Testis (tissue), 3 donors: ENCODE measurements around the gene PWWP2B. TPM values are rescaled to one million over a fixed set of nuclear protein-coding genes. Genes with fewer than 3 reads are reported as not detected.
A peak's percentile ranks its signal among the peaks of the same experiment; 100 is the strongest.

Experiments
- DNase-seq: peaks from one replicate; pipeline ENCODE4 v3.0.0-alpha.2; 2019
- H3K27ac ChIP-seq, 2 donors: fragments of 200-600 bp; sonication (generic); one replicate each; pipeline ENCODE4 v1.5.1; 2019
- H3K27me3 ChIP-seq: fragments of 200-600 bp; sonication (generic); one replicate; pipeline ENCODE4 v1.5.1; 2019
- H3K36me3 ChIP-seq: fragments of 200-600 bp; sonication (generic); one replicate; pipeline ENCODE4 v1.5.1; 2017; ENCODE audit warnings: low read depth; ENCODE audit errors: missing control alignments
- H3K4me1 ChIP-seq: fragments of 200-600 bp; sonication (generic); one replicate; pipeline ENCODE4 v1.5.1; 2019
- H3K4me3 ChIP-seq, 2 donors: fragments of 200-600 bp; sonication (generic); one replicate each; pipeline ENCODE4 v1.5.1; 2017 to 2019
- H3K9me3 ChIP-seq: fragments of 200-600 bp; sonication (generic); one replicate; pipeline ENCODE4 v1.5.1; 2017
- POLR2A ChIP-seq: fragments of 450-650 bp; IDR thresholded peaks from one replicate; pipeline ENCODE4 v1.6.1; 2017; ENCODE audit warnings: antibody characterized with exemption, mild to moderate bottlenecking, moderate library complexity
- WGBS, 2 donors: methylation state at CpG; one replicate each; pipeline ENCODE4 v1.1.5; 2018; 5-methylcytosine and 5-hydroxymethylcytosine counted together
- intact Hi-C: fragments of 100-400 bp; cut with DNase I; formaldehyde crosslinking; loops from one replicate; pipeline ENCODE4 v1.15.1; 2023; ENCODE audit warnings: low total_unique reads
- polyA plus RNA-seq: library from polyadenylated mRNA; stranded (reverse); fragments of 350-450 nt; fragmentation: Illumina TruSeq; extraction: RNeasy Lipid Tissue Mini Kit (QIAGEN cat#74804); gene quantifications from one replicate; pipeline ENCODE4 v1.2.3, GENCODE V29; 2014; ENCODE audit warnings: low read depth, low replicate concordance; ENCODE audit not compliant: insufficient read depth
- total RNA-seq, 2 donors: library from RNA; depleted of rRNA; stranded (reverse); fragments of >200 nt; gene quantifications; one replicate each; pipeline ENCODE4 v1.2.3, GENCODE V29; 2016
- TF ChIP-seq, protein P1 (sequence below), 3 experiments: fragments of 450-650 bp in 2 of 3; fragments of 200-600 bp in 1 of 3; sonication (generic) in 1 of 3; IDR thresholded peaks; one replicate each; pipeline ENCODE4 v1.5.1; 2016 to 2019; ENCODE audit warnings: antibody characterized with exemption in 3 of 3, mild to moderate bottlenecking in 2 of 3, moderate library complexity in 1 of 3

The PWWP2B gene
- total and polyA plus RNA-seq, 3 donors from 2014 or later = 16.0 to 45.1 (median 32.6) TPM

DNA sequence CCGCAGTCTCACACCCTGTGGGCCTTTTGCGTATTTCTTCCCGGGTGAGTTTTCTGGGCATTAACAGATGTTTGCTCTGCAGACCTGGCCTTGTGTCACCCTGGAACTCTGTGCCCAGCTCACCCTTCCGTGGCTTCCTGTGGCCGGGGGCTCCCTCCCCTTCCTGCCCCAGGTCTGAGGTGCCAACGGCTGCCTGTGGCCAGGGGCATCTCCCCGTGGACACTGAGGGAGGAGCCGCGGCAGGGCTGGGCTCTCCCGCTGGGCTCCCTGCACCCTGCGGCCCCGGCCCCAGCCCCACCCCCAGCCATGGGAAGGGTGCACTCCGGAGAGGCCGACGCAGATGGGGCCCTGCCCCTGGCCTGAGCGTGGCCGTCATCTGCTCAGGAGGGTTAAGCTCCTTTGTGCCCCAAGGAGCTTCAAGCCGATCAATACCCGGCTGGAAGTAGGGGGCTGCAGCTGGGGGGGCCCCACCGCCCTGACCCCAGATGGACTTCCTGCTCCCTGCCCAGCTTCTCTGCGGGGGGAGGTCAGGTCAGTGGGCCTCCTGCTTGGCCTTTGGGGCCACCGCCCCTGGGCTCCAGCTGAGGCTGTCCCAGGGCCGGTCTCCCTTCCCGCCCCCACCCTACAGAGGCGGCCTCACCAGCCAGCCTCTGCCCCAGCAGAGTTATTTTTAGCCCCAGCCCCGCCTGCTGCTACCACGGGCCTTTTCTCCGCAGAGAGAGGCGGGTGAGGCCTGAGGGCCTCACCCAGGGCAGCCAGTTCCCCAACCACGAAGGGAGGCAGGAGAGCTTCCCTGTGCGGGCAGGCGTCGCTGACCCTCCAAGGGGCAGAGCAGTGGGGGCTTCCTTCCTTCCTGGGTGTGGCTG lies 24.2 kb downstream of the PWWP2B start:
- H3K9me3 ChIP-seq = no peaks in the 10 kb centered on the region
- DNase-seq = peak; percentile 88
- intact Hi-C loops = no loop called here
- peak overlapping the region; percentile 93 to 95 for H3K27ac ChIP-seq
- TF ChIP-seq, protein P1, sequence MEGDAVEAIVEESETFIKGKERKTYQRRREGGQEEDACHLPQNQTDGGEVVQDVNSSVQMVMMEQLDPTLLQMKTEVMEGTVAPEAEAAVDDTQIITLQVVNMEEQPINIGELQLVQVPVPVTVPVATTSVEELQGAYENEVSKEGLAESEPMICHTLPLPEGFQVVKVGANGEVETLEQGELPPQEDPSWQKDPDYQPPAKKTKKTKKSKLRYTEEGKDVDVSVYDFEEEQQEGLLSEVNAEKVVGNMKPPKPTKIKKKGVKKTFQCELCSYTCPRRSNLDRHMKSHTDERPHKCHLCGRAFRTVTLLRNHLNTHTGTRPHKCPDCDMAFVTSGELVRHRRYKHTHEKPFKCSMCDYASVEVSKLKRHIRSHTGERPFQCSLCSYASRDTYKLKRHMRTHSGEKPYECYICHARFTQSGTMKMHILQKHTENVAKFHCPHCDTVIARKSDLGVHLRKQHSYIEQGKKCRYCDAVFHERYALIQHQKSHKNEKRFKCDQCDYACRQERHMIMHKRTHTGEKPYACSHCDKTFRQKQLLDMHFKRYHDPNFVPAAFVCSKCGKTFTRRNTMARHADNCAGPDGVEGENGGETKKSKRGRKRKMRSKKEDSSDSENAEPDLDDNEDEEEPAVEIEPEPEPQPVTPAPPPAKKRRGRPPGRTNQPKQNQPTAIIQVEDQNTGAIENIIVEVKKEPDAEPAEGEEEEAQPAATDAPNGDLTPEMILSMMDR (IDR thresholded peaks at IDR 0.05) = no peak
- TF ChIP-seq POLR2A = no peak
- 26 to 64% methylated on average over 7 to 33 of the region's 33 CpGs for WGBS, 2 donors
- H3K4me3 ChIP-seq = no peak overlapping the region
- no peaks in the 10 kb centered on the region for H3K27me3 ChIP-seq
- no peaks in the 10 kb centered on the region for H3K36me3 ChIP-seq
- peaks cover 55% of the 10 kb centered on the region for H3K4me1 ChIP-seq

GRCh38 chr10:132421847-132422751 lies 25.1 kb downstream of the PWWP2B start:
- Histone ChIP-seq H3K4me3 (no peak overlapping the region), H3K36me3 (no peaks in the 10 kb centered on the region), H3K9me3 (no peaks in the 10 kb centered on the region), H3K27me3 (no peaks in the 10 kb centered on the region), H3K4me1 (peaks cover 54% of the 10 kb centered on the region), H3K27ac (peak overlapping the region; percentile 93 to 95)
- intact Hi-C loops = no loop called here
- WGBS, 2 donors = 78% methylated on average over 22 to 30 of the region's 30 CpGs
- TF ChIP-seq, protein P1 (IDR thresholded peaks at IDR 0.05) = no peak
- no peak for TF ChIP-seq POLR2A
- DNase-seq = no peak

DNA sequence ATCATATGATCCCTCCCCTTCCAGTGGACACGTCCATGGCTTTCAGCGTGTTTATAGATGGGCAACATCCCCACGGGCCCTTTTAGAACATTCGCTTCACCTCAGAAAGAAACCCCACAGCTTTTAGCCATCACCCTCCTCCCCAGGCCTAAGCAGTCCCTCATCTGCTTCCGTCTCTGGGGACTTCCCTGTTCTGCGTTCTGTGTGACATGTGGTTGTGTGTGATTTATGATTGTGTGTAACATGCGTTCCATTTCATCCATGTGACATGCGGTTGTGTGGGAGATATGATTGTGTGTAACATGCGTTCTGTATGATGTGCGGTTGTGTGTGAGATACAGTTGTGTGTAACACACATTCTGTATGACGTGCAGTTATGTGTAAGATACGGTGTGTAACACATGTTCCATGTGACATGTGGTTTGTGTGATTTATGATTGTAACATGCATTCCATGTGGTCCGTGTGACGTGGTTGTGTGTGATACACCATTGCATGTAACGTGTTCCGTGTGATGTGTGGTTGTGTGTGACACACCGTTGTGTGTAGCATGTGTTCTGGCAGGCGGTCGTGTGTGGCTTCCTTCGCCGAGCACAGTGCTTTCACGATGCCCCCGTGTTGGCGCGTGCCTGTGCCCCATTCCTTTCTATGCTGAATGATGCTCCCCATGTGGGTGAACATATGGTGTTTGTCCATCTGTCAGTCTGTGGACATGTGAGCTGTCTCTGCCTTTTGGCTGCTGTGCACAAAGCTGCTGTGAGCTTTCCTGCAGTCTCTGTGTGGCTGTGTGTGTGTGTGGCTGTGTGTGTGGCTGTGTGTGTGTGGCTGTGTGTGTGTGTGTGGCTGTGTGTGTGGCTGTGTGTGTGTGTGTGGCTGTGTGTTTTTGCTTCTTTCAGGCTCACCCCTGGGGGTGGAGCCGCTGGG lies 26.2 kb downstream of the PWWP2B start:
- Histone ChIP-seq H3K27me3 (no peaks in the 10 kb centered on the region), H3K4me1 (peaks cover 44% of the 10 kb centered on the region), H3K36me3 (no peaks in the 10 kb centered on the region), H3K27ac (peak overlapping the region; percentile 93 to 95), H3K9me3 (no peaks in the 10 kb centered on the region), H3K4me3 (no peak overlapping the region)
- DNase-seq = no peak
- intact Hi-C loops = no loop called here
- 81 to 82% methylated on average over 25 to 26 of the region's 26 CpGs for WGBS, 2 donors
- TF ChIP-seq, protein P1 (IDR thresholded peaks at IDR 0.05) = no peak
- no peak for TF ChIP-seq POLR2A

DNA sequence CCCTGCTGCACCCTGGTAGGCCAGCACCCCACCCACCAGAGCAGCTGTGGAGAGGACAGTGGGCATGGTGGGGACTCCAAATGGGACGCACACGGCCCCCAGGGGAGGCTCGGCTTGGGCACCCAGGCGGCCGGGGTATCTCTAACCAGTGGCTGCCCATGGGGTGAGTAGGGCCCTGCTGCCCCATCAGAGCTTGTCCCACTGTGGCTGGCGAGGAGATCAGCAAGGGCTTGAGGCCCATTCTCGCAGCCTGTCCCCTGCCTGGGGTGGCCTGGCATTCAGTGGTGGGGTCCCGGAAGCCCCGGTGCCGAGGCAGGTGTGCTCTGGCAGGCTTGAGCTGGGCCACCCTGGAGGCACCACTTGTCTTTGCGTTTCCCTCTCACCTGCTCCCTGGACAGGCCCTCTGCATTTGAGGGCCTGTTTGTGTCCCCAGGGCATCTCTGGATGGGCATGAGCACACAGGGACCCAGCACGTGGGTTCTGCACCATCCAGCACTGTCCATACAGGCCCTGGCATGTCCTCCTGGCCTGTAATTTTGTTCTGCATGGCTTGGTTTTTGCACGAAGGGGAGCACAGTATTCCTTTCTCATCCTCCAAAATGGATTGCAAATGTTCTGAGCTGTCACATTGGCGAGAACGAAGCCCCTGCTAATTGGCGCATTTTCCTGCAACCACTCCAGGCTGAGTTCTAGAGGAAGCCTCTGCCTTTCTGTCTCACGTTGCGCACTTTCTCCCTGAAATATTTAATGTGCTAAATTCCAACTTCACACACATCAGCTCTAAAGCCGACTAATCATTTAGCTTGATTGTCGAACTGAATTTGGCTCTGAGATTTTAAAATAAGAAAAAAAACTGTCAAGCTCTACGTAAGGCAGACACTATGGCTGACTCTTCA lies 27.2 kb downstream of the PWWP2B start:
- Histone ChIP-seq H3K4me3 (no peak overlapping the region), H3K9me3 (no peaks in the 10 kb centered on the region), H3K27ac (no peak overlapping the region), H3K36me3 (no peaks in the 10 kb centered on the region), H3K27me3 (no peaks in the 10 kb centered on the region), H3K4me1 (peaks cover 34% of the 10 kb centered on the region)
- WGBS, 2 donors = 88 to 95% methylated on average over 10 to 21 of the region's 21 CpGs
- DNase-seq = no peak
- no peak for TF ChIP-seq POLR2A
- TF ChIP-seq, protein P1 (IDR thresholded peaks at IDR 0.05) = no peak
- intact Hi-C loops = no loop called here
